ENCODE measurements around the gene SOX18.

DNA sequence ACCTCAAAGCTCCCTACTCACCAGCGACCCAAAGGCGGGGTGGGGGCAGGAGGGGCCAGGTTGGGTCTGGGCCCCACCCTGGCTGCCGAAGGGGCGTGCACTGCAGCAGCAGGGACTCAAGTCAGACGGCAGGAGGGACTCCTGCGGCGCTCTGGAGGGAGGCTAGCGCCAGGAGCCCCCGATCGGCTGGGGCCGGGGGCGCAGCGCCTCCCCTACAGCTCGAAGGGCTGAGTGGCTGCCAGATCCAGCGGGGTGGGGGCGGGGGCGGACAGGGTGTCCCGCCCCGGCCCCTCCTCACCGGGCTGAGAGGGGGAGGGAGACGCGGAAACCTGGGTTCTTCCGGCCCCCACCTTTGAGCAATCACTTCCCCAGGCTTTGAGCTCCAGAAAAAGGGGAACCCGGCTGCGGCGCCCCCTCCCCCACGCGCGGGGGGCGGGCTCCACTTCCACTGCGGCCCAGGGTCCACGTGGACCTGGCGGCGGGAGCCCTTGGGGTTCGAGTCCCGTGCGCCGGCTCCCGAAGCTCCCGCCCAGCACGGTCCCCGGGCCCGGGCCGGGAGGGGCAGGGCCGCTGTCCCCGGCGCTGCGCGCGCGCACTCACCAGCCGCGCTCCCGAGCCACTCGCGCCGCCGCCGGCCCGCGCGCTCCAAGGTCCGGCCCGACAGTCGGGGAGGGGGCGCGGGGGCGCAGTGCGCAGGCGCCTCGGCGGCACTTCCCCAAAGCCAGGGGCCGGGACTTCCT, 30.0 kb upstream of the SOX18 start, which contains the start of gene RGS19:
- TF ChIP-seq EZH2 (IDR thresholded peaks at IDR 0.05; ENCODE audit: borderline replicate concordance, low read depth, low read length, poor library complexity, severe bottlenecking) = no peak
- TF ChIP-seq, protein P1, sequence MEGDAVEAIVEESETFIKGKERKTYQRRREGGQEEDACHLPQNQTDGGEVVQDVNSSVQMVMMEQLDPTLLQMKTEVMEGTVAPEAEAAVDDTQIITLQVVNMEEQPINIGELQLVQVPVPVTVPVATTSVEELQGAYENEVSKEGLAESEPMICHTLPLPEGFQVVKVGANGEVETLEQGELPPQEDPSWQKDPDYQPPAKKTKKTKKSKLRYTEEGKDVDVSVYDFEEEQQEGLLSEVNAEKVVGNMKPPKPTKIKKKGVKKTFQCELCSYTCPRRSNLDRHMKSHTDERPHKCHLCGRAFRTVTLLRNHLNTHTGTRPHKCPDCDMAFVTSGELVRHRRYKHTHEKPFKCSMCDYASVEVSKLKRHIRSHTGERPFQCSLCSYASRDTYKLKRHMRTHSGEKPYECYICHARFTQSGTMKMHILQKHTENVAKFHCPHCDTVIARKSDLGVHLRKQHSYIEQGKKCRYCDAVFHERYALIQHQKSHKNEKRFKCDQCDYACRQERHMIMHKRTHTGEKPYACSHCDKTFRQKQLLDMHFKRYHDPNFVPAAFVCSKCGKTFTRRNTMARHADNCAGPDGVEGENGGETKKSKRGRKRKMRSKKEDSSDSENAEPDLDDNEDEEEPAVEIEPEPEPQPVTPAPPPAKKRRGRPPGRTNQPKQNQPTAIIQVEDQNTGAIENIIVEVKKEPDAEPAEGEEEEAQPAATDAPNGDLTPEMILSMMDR (conservative IDR thresholded peaks at IDR 0.05; ENCODE audit: low read depth, low read length) = no peak
